Measurements from ENCODE around the gene DIS3L.
"Not testable (repeated sequence)": the region's sequence is repeated elsewhere in the genome, so short reads cannot be mapped to it uniquely, and the experiment has no call there.

DIS3L gene

DNA sequence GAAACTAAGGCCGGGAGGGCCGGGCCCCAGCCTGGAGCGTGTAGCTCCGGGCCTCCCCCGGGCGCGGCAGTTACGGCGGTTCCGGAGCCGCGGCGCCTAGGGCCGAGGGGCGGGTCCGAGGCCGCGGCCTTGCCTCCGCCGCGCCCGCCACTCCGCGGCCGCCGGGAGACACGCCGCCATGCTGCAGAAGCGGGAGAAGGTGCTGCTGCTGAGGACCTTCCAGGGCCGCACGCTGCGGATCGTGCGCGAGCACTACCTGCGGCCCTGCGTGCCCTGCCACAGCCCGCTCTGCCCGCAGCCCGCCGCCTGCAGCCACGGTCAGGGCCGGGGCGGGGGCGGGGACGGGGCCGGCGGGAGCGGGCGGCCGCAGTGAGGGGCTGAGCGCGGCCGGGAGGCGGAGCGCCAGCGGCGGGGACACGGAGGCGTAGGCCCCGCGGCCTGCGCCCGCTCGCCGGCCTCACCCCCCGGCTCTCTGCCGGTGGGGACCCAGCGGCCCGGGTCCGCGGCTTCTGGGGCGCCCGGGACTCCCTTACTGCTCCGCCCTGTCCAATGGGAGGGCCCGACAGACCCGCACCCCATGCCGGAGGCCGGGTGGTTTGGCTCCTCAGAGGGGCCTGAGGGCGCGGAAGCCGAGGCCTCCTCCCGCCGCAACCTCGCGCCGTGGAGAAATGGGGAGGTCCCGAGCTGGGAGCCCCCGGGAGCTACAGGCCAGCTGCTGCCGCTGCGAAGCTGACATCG, at the start of gene DIS3L:
Gene DIS3L (plus strand): TSS at position 150 of the 738 bp plus-strand sequence. CDS start 29 bp downstream, at position 179.
- H3K4me3 ChIP-seq (ENCODE audit: low read depth, low read length), result peak within 1 kb of the TSS; percentile 60
- no peak for DNase-seq (ENCODE audit: low read depth)

DNA sequence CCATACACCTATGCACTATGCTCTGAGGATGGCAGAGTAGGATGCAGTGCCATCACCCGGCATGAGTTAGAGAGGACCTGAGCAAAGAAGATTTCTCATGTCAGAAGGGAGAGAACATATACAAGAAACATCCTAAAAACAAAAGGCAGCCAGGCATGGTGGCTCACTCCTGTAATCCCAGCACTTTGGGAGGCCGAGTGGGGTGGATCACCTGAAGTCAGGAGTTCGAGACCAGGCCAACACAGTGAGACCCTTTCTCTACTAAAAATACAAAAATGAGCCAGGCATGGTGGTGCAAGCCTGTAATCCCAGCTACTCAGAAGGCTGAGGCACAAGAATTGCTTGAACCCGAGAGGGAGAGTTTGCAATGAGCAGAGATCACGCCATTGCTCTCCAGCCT, 47.5 kb upstream of the DIS3L start:
- DNase-seq (ENCODE audit: low read depth); H3K4me3 ChIP-seq (ENCODE audit: low read depth, low read length): not testable (repeated sequence)

DNA sequence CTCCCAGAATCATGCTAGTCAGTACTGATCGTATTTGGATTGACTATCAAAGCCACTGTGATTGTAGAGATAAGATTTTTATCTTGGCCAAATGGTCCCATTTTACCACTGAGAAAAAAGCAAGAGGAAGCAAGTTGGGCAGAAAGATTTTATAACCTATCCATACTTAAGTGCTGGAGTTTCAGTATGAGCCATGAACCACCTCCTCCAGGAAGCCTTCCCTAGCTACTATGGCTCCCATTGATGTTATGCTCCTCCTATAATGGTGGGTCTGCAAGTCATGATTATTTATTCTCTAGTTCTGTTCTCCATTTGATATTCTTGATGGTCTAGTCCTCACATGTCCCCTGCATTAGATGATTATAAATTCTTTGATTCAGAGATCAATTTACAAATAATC, 46.4 kb upstream of the DIS3L start:
- H3K4me3 ChIP-seq (ENCODE audit: low read depth, low read length), result no peak overlapping the region
- DNase-seq (ENCODE audit: low read depth), result no peak

DNA sequence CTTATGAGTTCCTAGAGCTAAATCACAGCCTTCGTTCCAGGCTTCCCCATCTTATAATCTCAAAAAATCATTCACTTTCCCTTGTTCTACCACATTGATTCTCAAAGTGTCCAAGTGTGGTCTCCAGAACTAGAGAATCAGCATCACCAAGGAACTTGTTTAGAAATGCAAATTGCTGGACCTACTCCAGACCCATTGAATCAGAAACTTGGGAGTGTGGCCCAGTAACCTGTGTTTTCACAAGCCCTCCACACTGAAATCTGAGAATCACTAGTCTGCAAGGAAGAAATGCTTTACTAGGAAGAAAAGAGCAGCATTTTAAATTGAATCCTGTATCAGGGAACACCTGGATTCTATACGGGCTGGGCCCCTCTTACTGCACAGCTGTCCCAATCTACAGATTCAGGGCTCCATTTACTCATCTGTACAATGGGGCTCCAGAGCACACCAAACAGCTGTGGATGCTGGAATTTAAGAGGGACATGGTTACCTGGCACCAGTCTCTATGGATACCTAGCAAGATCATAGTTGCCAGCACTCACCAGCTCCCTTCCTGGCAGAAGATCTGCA, 43.7 kb upstream of the DIS3L start:
- H3K4me3 ChIP-seq (ENCODE audit: low read depth, low read length), result no peak overlapping the region
- DNase-seq (ENCODE audit: low read depth), result no peak

- no peak for DNase-seq (ENCODE audit: low read depth)
- H3K4me3 ChIP-seq (ENCODE audit: low read depth, low read length), result no peak overlapping the region
Observed at GRCh38 chr15:66251065-66251789, 42.1 kb upstream of the DIS3L start.

DNA sequence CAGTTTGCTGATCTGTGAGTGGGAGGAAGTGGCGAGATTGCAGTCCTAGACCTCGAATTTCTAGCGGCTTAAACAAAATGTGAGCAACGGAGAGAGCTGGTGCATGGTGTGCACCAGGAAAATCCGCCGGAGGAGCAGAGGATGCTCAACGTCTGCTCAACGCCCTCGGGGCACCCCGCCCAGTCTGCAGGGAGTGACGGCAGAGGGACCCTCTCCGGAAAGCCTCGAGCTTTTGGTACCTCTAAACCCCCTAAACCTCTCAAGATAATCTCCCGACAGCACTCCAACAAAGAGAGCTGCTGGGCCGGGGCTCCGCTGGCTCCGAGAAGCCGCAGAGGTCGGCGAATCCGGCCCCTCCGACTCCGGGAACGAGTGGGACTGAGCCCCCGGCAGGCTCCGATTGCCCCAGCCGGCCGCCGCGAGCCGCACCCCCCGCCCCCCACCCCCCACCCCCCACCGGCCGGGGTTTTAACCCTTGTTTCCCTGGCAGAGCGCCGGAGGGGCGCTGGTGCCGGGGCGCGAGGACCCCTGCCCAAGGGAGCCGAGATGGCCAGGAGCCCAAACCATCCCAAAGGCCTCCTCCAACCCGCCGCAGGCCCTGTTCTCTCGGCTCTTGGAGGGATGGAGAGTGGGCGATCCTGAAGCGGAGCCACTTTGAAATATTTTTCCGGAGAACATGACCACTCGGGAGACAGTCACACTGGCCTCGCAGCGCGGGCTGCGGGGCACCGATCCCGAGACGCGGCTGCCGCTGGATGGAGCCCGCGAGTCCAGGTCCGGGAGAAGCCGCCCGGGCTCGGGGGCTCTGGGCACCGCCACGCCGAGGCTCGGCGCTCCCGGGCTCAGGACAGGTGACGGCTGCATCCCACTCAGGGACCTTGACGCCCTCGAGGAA, 41.3 kb upstream of the DIS3L start:
- H3K4me3 ChIP-seq (ENCODE audit: low read depth, low read length), result peak overlapping the region; percentile 37
- no peak for DNase-seq (ENCODE audit: low read depth)

GRCh38 chr15:66252685-66253417, 40.5 kb upstream of the DIS3L start:
- no peak for DNase-seq (ENCODE audit: low read depth)
- peak overlapping the region; percentile 37 for H3K4me3 ChIP-seq (ENCODE audit: low read depth, low read length)

- DNase-seq (ENCODE audit: low read depth), result no peak
- H3K4me3 ChIP-seq (ENCODE audit: low read depth, low read length), result peak within 1 kb of the TSS; percentile 37
Observed at GRCh38 chr15:66253418-66254088, 39.8 kb upstream of the DIS3L start, which contains the start of gene MEGF11. MEGF11 (minus strand) TSS chr15:66253750; CDS start chr15:66128403, 125,347 bp downstream.

DNA sequence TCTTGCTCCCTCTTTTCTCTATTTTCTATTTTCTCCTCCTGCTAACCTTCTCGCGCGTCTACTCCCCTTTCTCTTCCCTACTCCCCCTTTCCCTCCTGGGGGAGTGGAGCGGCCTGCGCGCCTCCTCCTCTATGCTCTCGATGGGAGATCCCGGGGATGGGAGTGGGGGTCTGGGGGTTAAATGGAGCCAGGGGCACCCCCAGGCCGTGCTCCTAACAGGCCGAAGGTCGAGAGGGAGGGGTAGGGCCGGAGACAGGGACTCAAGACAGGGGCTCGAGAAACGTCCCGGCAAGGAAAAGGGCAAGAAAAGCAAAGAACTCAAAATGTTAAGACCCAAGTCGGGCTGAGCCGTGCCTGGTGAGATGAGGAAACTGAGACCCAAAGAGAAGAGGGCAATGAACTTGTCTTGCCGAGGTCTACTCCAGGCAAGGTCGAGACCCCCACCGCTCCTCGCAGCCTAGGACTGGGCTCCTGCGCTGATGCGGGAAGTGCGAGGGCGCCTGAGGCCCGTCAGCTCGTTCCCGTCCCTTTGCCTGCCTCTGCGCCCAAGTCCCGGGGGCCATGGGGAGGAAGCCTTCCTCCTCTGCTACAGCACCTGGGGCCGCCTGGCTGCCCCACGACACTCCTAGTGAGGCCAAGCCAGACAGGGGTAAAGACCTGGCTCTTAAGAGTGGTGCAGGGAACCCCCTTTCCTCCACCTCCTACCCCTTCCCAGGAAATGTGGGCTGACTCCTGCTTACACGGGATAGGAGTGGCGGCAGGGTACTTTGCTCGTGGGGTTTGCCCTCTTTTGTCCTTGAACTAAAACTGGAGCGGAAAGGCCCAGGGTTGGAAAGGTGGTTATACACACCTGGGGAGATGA, 39.0 kb upstream of the DIS3L start:
- H3K4me3 ChIP-seq (ENCODE audit: low read depth, low read length), result peak overlapping the region; percentile 37
- no peak for DNase-seq (ENCODE audit: low read depth)

GRCh38 chr15:66254951-66255676, 38.3 kb upstream of the DIS3L start:
- DNase-seq (ENCODE audit: low read depth), result no peak

DNA sequence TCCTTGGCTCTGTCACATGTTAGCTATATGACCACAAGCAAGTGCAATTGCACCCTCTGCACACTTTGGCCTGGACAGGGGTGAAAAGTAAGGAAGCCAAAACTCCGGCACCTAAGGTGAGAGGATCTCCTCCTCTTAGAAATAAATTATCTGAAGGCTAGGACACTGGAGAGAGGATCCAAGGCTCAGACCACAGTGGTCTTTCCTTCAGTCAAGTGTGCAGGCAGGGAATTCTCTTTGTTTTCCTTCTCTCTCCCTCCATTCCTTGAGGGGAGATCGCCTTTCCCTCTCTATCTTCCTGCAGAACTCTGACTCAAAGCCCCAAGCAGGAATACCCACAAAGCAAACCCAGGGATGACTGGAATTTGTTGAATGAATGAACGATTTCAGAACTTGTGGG, 36.7 kb upstream of the DIS3L start:
- no peak for DNase-seq (ENCODE audit: low read depth)
- no peak overlapping the region for H3K4me3 ChIP-seq (ENCODE audit: low read depth, low read length)

More at GRCh38 chr15:66254951-66255676, 38.3 kb upstream of the DIS3L start:
- H3K4me3 ChIP-seq (ENCODE audit: low read depth, low read length), result no peak overlapping the region

DNA sequence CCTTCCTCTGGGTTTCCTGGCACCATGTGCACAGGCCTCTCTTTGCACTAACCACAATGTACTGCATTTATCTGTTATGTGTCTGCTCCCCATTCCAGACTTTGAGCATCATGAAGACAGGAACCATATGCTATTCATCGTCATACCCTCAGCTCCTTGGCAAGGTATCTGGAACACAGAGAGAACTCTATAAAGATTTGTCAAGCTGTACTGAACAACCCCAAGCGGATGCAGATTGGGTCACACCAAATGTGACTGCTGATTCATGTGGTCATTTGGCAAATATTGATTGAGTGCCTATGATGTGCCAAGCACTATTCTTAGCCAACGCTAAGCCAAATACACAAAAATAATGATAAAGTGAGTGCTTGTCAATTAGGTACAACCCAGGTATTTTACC, 32.3 kb upstream of the DIS3L start:
- DNase-seq (ENCODE audit: low read depth), result no peak
- no peak overlapping the region for H3K4me3 ChIP-seq (ENCODE audit: low read depth, low read length)

DNA sequence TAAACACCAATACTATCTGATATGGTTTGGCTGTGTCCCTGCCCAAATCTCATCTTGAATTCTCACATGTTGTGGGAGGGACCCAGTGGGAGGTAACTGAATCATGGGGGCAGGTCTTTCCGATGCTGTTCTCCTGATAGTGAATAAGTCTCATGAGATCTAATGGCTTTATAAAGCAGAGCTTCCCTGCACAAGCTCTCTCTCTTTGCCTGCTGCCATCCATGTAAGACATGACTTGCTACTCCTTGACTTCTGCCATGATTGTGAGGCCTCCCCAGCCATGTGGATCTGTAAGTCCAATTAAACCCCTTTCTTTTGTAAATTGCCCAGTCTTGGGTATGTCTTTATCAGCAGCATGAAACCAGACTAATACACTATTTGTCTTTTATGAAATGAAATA, 30.5 kb upstream of the DIS3L start:
- not testable (repeated sequence) for H3K4me3 ChIP-seq (ENCODE audit: low read depth, low read length); DNase-seq (ENCODE audit: low read depth)

GRCh38 chr15:66264859-66265513, 28.4 kb upstream of the DIS3L start:
- DNase-seq (ENCODE audit: low read depth), result no peak
- no peak overlapping the region for H3K4me3 ChIP-seq (ENCODE audit: low read depth, low read length)

GRCh38 chr15:66269326-66270090, 23.9 kb upstream of the DIS3L start:
- DNase-seq (ENCODE audit: low read depth), result no peak
- no peak overlapping the region for H3K4me3 ChIP-seq (ENCODE audit: low read depth, low read length)

- DNase-seq (ENCODE audit: low read depth), result no peak
- H3K4me3 ChIP-seq (ENCODE audit: low read depth, low read length), result no peak overlapping the region
Observed at GRCh38 chr15:66270932-66271331, 22.4 kb upstream of the DIS3L start.

All from skeletal muscle cell (primary cell).